Fibroblast of the aortic adventitia (primary cell): ENCODE results near the gene NBPF8. TPM values are rescaled to one million over a fixed set of nuclear protein-coding genes. Genes with fewer than 3 reads are reported as not detected.
"Not testable (repeated sequence)": the region's sequence is repeated elsewhere in the genome, so short reads cannot be mapped to it uniquely, and the experiment has no call there.

Source experiments
- DNase-seq: peaks from one replicate; pipeline ENCODE4 v3.0.0-alpha.2; 2010; ENCODE audit warnings: low read depth
- H3K4me3 ChIP-seq: 2 replicates; pipeline ENCODE4 v1.5.1; 2011; ENCODE audit warnings: low read depth, mild to moderate bottlenecking, control low read depth, low read length, moderate library complexity
- total RNA-seq: library from RNA; depleted of rRNA; stranded (reverse); fragments of >200 nt; gene quantifications from 2 replicates; pipeline ENCODE4 v1.2.3, GENCODE V29; 2012; ENCODE audit warnings: low replicate concordance

Gene NBPF8
- total RNA-seq: 6.1 and 9.5 TPM in 2 replicates

GRCh38 chr1:120414911-120415480 is at the start of gene NBPF8:
Gene NBPF8, plus strand, starts transcription at chr1:120415035. Its CDS starts 21,488 bp downstream, at chr1:120436523.
- H3K4me3 ChIP-seq: peak within 1 kb of the TSS; percentile 67
- peak; percentile 57 for DNase-seq

- not testable (repeated sequence) for H3K4me3 ChIP-seq, DNase-seq
Observed at GRCh38 chr1:120367709-120368108, 47.1 kb upstream of the NBPF8 start.

GRCh38 chr1:120386651-120387050 is 28.2 kb upstream of the NBPF8 start:
- not testable (repeated sequence) for H3K4me3 ChIP-seq, DNase-seq

GRCh38 chr1:120388597-120389126 is 26.2 kb upstream of the NBPF8 start:
- not testable (repeated sequence) for H3K4me3 ChIP-seq
- peak; percentile 62 for DNase-seq

GRCh38 chr1:120391365-120391764 is 23.5 kb upstream of the NBPF8 start:
- not testable (repeated sequence) for DNase-seq, H3K4me3 ChIP-seq

GRCh38 chr1:120393316-120394232 is 21.3 kb upstream of the NBPF8 start:
- not testable (repeated sequence) for DNase-seq, H3K4me3 ChIP-seq

- DNase-seq, H3K4me3 ChIP-seq: not testable (repeated sequence)
Observed at GRCh38 chr1:120405348-120405747, 9.5 kb upstream of the NBPF8 start.

GRCh38 chr1:120414451-120414850 is 384 bp upstream of the NBPF8 start:
- peak; percentile 0 for DNase-seq
- not testable (repeated sequence) for H3K4me3 ChIP-seq

- peak; percentile 60 for DNase-seq
- H3K4me3 ChIP-seq: peak overlapping the region; percentile 67
Observed at GRCh38 chr1:120415492-120415961, 692 bp downstream of the NBPF8 start.

GRCh38 chr1:120425063-120425462 is 10.2 kb downstream of the NBPF8 start:
- H3K4me3 ChIP-seq, DNase-seq: not testable (repeated sequence)

- DNase-seq: peak; percentile 2
- not testable (repeated sequence) for H3K4me3 ChIP-seq
Observed at GRCh38 chr1:120431626-120432025, 16.8 kb downstream of the NBPF8 start.

- H3K4me3 ChIP-seq, DNase-seq: not testable (repeated sequence)
Observed at GRCh38 chr1:120433831-120434230, 19.0 kb downstream of the NBPF8 start.

GRCh38 chr1:120449124-120449523 is 34.3 kb downstream of the NBPF8 start:
- DNase-seq, H3K4me3 ChIP-seq: not testable (repeated sequence)

Other genes with a start within 250 kb of the NBPF8 start
- 23.5 and 70.3 TPM in 2 replicates for gene SEC22B, start 238.5 kb upstream of the NBPF8 start, total RNA-seq